Epithelial cell of umbilical artery (primary cell): ENCODE measurements around the gene CGB7. TPM values are rescaled to one million over a fixed set of nuclear protein-coding genes. Genes with fewer than 3 reads are reported as not detected.

Source experiments
- total RNA-seq: library from RNA; depleted of rRNA; stranded (reverse); fragments of >200 nt; gene quantifications from 2 replicates; pipeline ENCODE4 v1.2.3, GENCODE V29; 2014

The CGB7 gene
- total RNA-seq = under 0.01 and 0.30 TPM in 2 replicates

GRCh38 chr19:49057636-49058234, at the start of gene CGB7:
TSS of gene CGB7 (minus strand) at chr19:49057749. CDS start at chr19:49055375, 2,374 bp downstream.

GRCh38 chr19:49085020-49085867, 27.7 kb upstream of the CGB7 start, which contains the start of gene SNRNP70:
TSS of gene SNRNP70 (plus strand) at chr19:49085451. CDS start at chr19:49086415, 964 bp downstream.

GRCh38 chr19:49064768-49065611, 7.4 kb upstream of the CGB7 start, which contains the start of gene NTF4:
TSS of gene NTF4 (minus strand) at chr19:49064818. CDS start at chr19:49061997, 2,821 bp downstream.

GRCh38 chr19:49049011-49049410, 8.5 kb downstream of the CGB7 start, which contains the start of gene CGB8:
TSS of gene CGB8 (minus strand) at chr19:49049111. CDS start at chr19:49048739, 372 bp downstream.

GRCh38 chr19:49043548-49043947, 14.0 kb downstream of the CGB7 start, which contains the start of gene CGB5:
TSS of gene CGB5 (plus strand) at chr19:49043848. CDS start at chr19:49044210, 362 bp downstream.

GRCh38 chr19:49036815-49037214, 20.7 kb downstream of the CGB7 start, which contains the start of gene CGB1:
TSS of gene CGB1 (minus strand) at chr19:49036895. CDS start at chr19:49036711, 184 bp downstream.

GRCh38 chr19:49031642-49032301, 25.8 kb downstream of the CGB7 start, which contains the start of gene CGB2:
TSS of gene CGB2 (plus strand) at chr19:49031890. CDS start at chr19:49032096, 206 bp downstream.

GRCh38 chr19:49024233-49024632, 33.3 kb downstream of the CGB7 start, which contains the start of gene CGB3:
TSS of gene CGB3 (minus strand) at chr19:49024333. CDS start at chr19:49023971, 362 bp downstream.

GRCh38 chr19:49017041-49017665, 40.4 kb downstream of the CGB7 start, which contains the start of gene LHB:
TSS of gene LHB (minus strand) at chr19:49017091. CDS start at chr19:49017081, 10 bp downstream.

Other genes with a start within 250 kb of the CGB7 start
- 47.4 TPM in 2 replicates for gene BCAT2, start 246.7 kb downstream of the CGB7 start, total RNA-seq
- gene HSD17B14, start 221.3 kb downstream of the CGB7 start, total RNA-seq = 5.8 and 13.2 TPM in 2 replicates
- gene PLEKHA4, start 189.1 kb downstream of the CGB7 start, total RNA-seq = 1.9 and 2.7 TPM in 2 replicates
- 24.4 and 27.2 TPM in 2 replicates for gene PPP1R15A, start 185.3 kb downstream of the CGB7 start, total RNA-seq
- gene TULP2, start 159.0 kb downstream of the CGB7 start, total RNA-seq = 0.32 TPM in 1 of 2 replicates, not detected in the other
- 86.9 and 92.9 TPM in 2 replicates for gene NUCB1, start 157.4 kb downstream of the CGB7 start, total RNA-seq
- gene DHDH, start 124.0 kb downstream of the CGB7 start, total RNA-seq = not detected in 2 replicates
- gene BAX, start 102.9 kb downstream of the CGB7 start, total RNA-seq = 137 and 154 TPM in 2 replicates
- gene FTL, start 92.4 kb downstream of the CGB7 start, total RNA-seq = 777 and 969 TPM in 2 replicates
- 22.9 and 25.3 TPM in 2 replicates for gene GYS1, start 64.4 kb downstream of the CGB7 start, total RNA-seq
- gene RUVBL2, start 63.9 kb downstream of the CGB7 start, total RNA-seq = 364 and 391 TPM in 2 replicates
- not detected in 2 replicates for gene LHB, start 40.7 kb downstream of the CGB7 start, total RNA-seq
- gene CGB3, start 33.4 kb downstream of the CGB7 start, total RNA-seq = not detected in 2 replicates
- gene CGB2, start 25.9 kb downstream of the CGB7 start, total RNA-seq = 0.46 TPM in 1 of 2 replicates, not detected in the other
- not detected in 2 replicates for gene CGB1, start 20.9 kb downstream of the CGB7 start, total RNA-seq
- gene CGB5, start 13.9 kb downstream of the CGB7 start, total RNA-seq = 0.65 TPM in 1 of 2 replicates, not detected in the other
- not detected in 2 replicates for gene CGB8, start 8.6 kb downstream of the CGB7 start, total RNA-seq
- not detected in 2 replicates for gene NTF4, start 7.1 kb upstream of the CGB7 start, total RNA-seq
- gene KCNA7, start 14.9 kb upstream of the CGB7 start, total RNA-seq = not detected in 2 replicates
- gene SNRNP70, start 27.7 kb upstream of the CGB7 start, total RNA-seq = 126 and 150 TPM in 2 replicates
- 1.5 and 3.9 TPM in 2 replicates for gene LIN7B, start 56.6 kb upstream of the CGB7 start, total RNA-seq
- 0.32 and 0.76 TPM in 2 replicates for gene C19orf73, start 61.4 kb upstream of the CGB7 start, total RNA-seq
- gene PPFIA3, start 61.8 kb upstream of the CGB7 start, total RNA-seq = 4.9 and 5.3 TPM in 2 replicates
- not detected in 2 replicates for gene HRC, start 97.6 kb upstream of the CGB7 start, total RNA-seq
- 11.2 and 12.3 TPM in 2 replicates for gene TRPM4, start 100.0 kb upstream of the CGB7 start, total RNA-seq